ENCODE data around the gene GRIN2A. TPM values are rescaled to one million over a fixed set of nuclear protein-coding genes. Genes with fewer than 3 reads are reported as not detected.

Gene GRIN2A
- total RNA-seq (2022; extraction: Qiagen RNA extraction; ENCODE audit: low read depth), result 0.01 TPM in 1 of 5 replicates, not detected in the others

DNA sequence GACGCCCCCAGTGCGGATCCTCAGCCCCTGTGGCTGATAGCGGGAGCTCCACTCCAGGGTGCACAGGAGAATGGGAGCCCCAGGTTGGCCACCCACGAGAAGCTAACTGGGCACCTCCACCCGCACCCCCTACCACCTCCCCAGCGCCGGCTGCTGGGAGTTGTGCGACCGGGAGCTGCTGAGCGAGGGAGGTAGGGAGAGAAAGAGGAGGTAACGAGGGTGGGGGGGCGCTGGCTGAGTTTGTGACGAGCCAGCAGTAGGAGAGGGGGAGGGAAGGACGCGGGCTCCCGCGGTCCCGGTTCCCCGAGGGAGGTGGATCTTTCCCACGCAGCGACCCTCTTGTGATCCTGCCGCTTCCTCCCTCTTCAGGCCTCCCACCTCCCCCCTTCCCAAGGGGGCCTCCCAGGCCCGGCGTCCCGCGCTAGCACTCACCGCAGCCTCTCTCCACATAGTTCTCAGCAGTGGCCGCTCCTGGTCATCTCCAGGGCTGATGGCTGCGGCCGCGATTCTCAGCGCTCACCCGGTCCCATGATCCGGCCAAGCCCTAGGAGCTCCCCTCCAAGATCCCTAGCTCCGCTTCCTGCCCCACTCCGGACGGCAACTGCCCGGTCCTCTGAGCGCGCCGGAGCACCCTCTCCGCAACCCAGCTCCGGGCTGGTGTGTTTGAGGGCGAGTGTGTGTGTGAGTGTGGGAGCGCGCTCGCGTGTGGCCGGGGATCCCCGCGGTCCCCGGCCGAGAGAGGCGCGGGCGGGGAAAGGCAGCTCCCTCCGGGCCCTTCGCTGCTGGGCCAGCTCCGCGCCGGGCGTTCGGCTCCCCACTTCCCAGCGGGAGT is at the start of gene GRIN2A:
GRIN2A (minus strand) TSS at position 207 of the 832 bp plus-strand sequence. CDS start 2,017 bp downstream, outside the sequence.

Other genes starting within 250 kb of the GRIN2A start
- 10.6 to 13.6 TPM (median 12.1 TPM) in 5 replicates for gene ATF7IP2, start 203.6 kb upstream of the GRIN2A start, total RNA-seq (2022; extraction: Qiagen RNA extraction; ENCODE audit: low read depth)

Data from A549 treated with CpdA at 1 μM for 4 hours (cell line).